AG04449 (cell line): ENCODE results near the gene NAP1L4.

ENCODE experiments used
- CTCF ChIA-PET: fragments of 350-600 bp; formaldehyde crosslinking; extraction: SDS; loops from one replicate; lab custom pipeline; 2021; ENCODE audit warnings: antibody characterized with exemption; lab: Yijun Ruan, JAX
- POLR2A ChIA-PET: fragments of 400-600, 350-600 bp; formaldehyde crosslinking; extraction: SDS; loops from one replicate; lab custom pipeline; 2020; ENCODE audit warnings: antibody characterized with exemption, inconsistent platforms; lab: Yijun Ruan, JAX
- DNase-seq: peaks from one replicate; pipeline ENCODE4 v3.0.0-alpha.2; 2010; ENCODE audit warnings: low read depth, low spot score
- H3K4me3 ChIP-seq: 2 replicates; pipeline ENCODE4 v1.5.1; 2011; ENCODE audit warnings: low read depth, mild to moderate bottlenecking, control low read depth, low read length
- CTCF ChIP-seq: IDR thresholded peaks from one replicate; pipeline ENCODE4 v1.5.1; 2011; ENCODE audit warnings: mild to moderate bottlenecking, moderate library complexity, low read length, control low read depth, inconsistent platforms; ENCODE audit not compliant: insufficient read depth; ENCODE audit errors: missing control alignments

NAP1L4 gene

GRCh38 chr11:2923446-2924375 is 68.4 kb downstream of the NAP1L4 start:
- H3K4me3 ChIP-seq, result no peak overlapping the region
- no peak for DNase-seq
- POLR2A ChIA-PET, result no interaction called here
- CTCF ChIA-PET, result interaction anchor here (2.7 kb wide), 1 partner anchor 391 kb away, joined by 13 read pairs; no protein-coding TSS in a partner anchor
- no peak for TF ChIP-seq CTCF

GRCh38 chr11:2922655-2923054 is 69.5 kb downstream of the NAP1L4 start:
- no peak for DNase-seq
- TF ChIP-seq CTCF, result no peak
- CTCF ChIA-PET, result no interaction called here
- POLR2A ChIA-PET, result no interaction called here
- H3K4me3 ChIP-seq, result no peak overlapping the region

DNA sequence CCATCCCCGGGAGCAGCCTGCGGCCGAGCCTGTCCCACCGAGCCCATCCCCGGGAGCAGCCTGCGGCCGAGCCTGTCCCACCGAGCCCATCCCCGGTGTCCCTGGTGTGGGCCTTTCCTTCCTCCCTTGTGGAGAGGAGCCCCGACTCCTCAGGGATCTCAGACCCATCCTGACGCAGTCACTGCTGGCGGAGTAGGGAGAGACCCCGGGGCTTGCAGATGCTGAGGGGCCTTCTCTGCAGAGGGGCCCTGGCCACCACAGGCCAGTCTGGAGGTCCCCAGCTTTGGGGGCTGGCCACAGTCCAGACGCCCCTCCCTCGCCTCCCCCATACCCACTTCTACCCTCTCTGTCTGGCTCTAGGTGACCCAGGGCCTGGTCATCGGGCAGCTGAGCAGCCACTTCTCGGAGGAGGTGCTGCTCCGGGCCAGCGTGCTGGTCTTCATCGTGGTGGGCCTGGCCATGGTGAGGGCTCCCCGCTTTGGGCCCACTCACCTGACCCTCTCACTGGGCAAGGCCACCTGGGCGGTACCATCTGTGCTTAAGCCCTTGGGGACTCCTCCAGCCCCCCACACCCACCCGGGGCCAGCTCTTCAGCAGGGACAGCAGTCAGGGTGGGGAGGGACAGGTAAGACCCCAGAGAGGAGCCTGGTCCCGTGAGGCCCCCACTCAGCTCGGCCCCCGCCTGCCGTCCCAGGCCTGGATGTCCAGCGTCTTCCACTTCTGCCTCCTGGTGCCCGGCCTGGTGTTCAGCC is 70.2 kb downstream of the NAP1L4 start:
- POLR2A ChIA-PET, result no interaction called here
- no peak for DNase-seq
- CTCF ChIA-PET, result interaction anchor here (0.5 to 0.6 kb wide), 2 partner anchors 15 to 288 kb away, joined by 3 to 4 read pairs; no protein-coding TSS in a partner anchor
- no peak overlapping the region for H3K4me3 ChIP-seq
- no peak for TF ChIP-seq CTCF

GRCh38 chr11:2921261-2921660 is 70.9 kb downstream of the NAP1L4 start:
- no peak for DNase-seq
- H3K4me3 ChIP-seq, result no peak overlapping the region
- ChIA-PET POLR2A (interaction anchor here (1.9 kb wide), 1 partner anchor 8 kb away, joined by 16 read pairs; the partner anchor contains the start of gene PHLDA2), CTCF (interaction anchor here (0.6 kb wide), 1 partner anchor 16 kb away, joined by 3 read pairs; no protein-coding TSS in a partner anchor)
- TF ChIP-seq CTCF, result no peak

- ChIA-PET POLR2A (interaction anchor here (1.3 to 1.9 kb wide), 2 partner anchors 9 to 10 kb away, joined by 3 to 16 read pairs; partner anchors contain the start of gene PHLDA2), CTCF (no interaction called here)
- no peak overlapping the region for H3K4me3 ChIP-seq
- no peak for TF ChIP-seq CTCF
- no peak for DNase-seq
These were observed 71.8 kb downstream of the NAP1L4 start for GRCh38 chr11:2920343-2920742.
